Measurements from ENCODE around the gene SS18L1.

DNA sequence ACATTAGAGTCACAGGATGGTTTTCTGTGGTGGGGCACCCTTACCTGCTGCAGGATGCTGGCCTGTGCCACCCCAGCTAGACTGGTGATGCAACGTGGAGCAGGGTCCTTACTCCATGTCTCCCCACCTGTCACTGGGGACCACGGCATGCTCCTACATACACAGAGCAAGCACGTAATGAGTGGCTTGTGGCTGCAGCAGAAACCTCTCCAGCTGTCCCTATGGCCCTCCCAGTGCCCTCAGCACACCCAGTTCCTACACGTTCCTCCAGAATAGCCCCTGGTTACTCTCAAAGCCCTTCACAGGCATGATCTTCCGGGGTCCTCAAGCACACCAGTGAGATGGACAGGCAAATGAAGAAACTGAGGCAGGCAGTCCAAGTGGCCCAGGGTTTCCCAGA lies 24.5 kb upstream of the SS18L1 start:
- TF ChIP-seq, protein P1, sequence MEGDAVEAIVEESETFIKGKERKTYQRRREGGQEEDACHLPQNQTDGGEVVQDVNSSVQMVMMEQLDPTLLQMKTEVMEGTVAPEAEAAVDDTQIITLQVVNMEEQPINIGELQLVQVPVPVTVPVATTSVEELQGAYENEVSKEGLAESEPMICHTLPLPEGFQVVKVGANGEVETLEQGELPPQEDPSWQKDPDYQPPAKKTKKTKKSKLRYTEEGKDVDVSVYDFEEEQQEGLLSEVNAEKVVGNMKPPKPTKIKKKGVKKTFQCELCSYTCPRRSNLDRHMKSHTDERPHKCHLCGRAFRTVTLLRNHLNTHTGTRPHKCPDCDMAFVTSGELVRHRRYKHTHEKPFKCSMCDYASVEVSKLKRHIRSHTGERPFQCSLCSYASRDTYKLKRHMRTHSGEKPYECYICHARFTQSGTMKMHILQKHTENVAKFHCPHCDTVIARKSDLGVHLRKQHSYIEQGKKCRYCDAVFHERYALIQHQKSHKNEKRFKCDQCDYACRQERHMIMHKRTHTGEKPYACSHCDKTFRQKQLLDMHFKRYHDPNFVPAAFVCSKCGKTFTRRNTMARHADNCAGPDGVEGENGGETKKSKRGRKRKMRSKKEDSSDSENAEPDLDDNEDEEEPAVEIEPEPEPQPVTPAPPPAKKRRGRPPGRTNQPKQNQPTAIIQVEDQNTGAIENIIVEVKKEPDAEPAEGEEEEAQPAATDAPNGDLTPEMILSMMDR (IDR thresholded peaks at IDR 0.05): no peak
- TF ChIP-seq, protein P2, sequence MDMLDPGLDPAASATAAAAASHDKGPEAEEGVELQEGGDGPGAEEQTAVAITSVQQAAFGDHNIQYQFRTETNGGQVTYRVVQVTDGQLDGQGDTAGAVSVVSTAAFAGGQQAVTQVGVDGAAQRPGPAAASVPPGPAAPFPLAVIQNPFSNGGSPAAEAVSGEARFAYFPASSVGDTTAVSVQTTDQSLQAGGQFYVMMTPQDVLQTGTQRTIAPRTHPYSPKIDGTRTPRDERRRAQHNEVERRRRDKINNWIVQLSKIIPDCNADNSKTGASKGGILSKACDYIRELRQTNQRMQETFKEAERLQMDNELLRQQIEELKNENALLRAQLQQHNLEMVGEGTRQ (CRISPR knock-in tag; IDR thresholded peaks at IDR 0.05): no peak
- TF ChIP-seq JAZF1 (CRISPR knock-in tag; IDR thresholded peaks at IDR 0.05) (no peak), SP1 (CRISPR knock-in tag; conservative IDR thresholded peaks at IDR 0.05) (no peak), ZNF232 (CRISPR knock-in tag; IDR thresholded peaks at IDR 0.05) (no peak), ZBTB21 (CRISPR knock-in tag; IDR thresholded peaks at IDR 0.05; ENCODE audit: borderline replicate concordance) (no peak), CBFB (CRISPR knock-in tag; IDR thresholded peaks at IDR 0.05; ENCODE audit: low read depth) (no peak), TEAD4 (CRISPR knock-in tag; IDR thresholded peaks at IDR 0.05) (no peak)
- TF ChIP-seq, protein P3, sequence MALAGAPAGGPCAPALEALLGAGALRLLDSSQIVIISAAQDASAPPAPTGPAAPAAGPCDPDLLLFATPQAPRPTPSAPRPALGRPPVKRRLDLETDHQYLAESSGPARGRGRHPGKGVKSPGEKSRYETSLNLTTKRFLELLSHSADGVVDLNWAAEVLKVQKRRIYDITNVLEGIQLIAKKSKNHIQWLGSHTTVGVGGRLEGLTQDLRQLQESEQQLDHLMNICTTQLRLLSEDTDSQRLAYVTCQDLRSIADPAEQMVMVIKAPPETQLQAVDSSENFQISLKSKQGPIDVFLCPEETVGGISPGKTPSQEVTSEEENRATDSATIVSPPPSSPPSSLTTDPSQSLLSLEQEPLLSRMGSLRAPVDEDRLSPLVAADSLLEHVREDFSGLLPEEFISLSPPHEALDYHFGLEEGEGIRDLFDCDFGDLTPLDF (CRISPR knock-in tag; IDR thresholded peaks at IDR 0.05): no peak
- TF ChIP-seq, protein P4, sequence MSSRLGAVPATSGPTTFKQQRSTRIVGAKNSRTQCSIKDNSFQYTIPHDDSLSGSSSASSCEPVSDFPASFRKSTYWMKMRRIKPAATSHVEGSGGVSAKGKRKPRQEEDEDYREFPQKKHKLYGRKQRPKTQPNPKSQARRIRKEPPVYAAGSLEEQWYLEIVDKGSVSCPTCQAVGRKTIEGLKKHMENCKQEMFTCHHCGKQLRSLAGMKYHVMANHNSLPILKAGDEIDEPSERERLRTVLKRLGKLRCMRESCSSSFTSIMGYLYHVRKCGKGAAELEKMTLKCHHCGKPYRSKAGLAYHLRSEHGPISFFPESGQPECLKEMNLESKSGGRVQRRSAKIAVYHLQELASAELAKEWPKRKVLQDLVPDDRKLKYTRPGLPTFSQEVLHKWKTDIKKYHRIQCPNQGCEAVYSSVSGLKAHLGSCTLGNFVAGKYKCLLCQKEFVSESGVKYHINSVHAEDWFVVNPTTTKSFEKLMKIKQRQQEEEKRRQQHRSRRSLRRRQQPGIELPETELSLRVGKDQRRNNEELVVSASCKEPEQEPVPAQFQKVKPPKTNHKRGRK (CRISPR knock-in tag; IDR thresholded peaks at IDR 0.05; ENCODE audit: borderline replicate concordance): no peak

Data from WTC11 (cell line).